Measurements from ENCODE around the gene AATK.

AATK gene

GRCh38 chr17:81116704-81117103 is 49.3 kb downstream of the AATK start:
- in situ Hi-C loops (cut with HindIII; ENCODE audit: low sequenced_read_pairs): no loop called here

- in situ Hi-C loops (cut with HindIII; ENCODE audit: low sequenced_read_pairs): no loop called here
Observed at GRCh38 chr17:81115749-81116464, 50.1 kb downstream of the AATK start.

GRCh38 chr17:81115219-81115618 is 50.8 kb downstream of the AATK start:
- in situ Hi-C loops (cut with HindIII; ENCODE audit: low sequenced_read_pairs): no loop called here

GRCh38 chr17:81114351-81115093 is 51.5 kb downstream of the AATK start:
- in situ Hi-C loops (cut with HindIII; ENCODE audit: low sequenced_read_pairs): no loop called here

- in situ Hi-C loops (cut with HindIII; ENCODE audit: low sequenced_read_pairs): no loop called here
Observed at GRCh38 chr17:81113158-81113724, 52.8 kb downstream of the AATK start.

GRCh38 chr17:81112450-81112849 is 53.6 kb downstream of the AATK start:
- in situ Hi-C loops (cut with HindIII; ENCODE audit: low sequenced_read_pairs): no loop called here

- in situ Hi-C loops (cut with HindIII; ENCODE audit: low sequenced_read_pairs): no loop called here
Observed at GRCh38 chr17:81111066-81111465, 55.0 kb downstream of the AATK start.

- in situ Hi-C loops (cut with HindIII; ENCODE audit: low sequenced_read_pairs): no loop called here
Observed at GRCh38 chr17:81110488-81111040, 55.5 kb downstream of the AATK start.

GRCh38 chr17:81109957-81110356 is 56.1 kb downstream of the AATK start:
- in situ Hi-C loops (cut with HindIII; ENCODE audit: low sequenced_read_pairs): no loop called here

GRCh38 chr17:81108220-81108619 is 57.8 kb downstream of the AATK start:
- in situ Hi-C loops (cut with HindIII; ENCODE audit: low sequenced_read_pairs): no loop called here

GRCh38 chr17:81106716-81107115 is 59.3 kb downstream of the AATK start:
- in situ Hi-C loops (cut with HindIII; ENCODE audit: low sequenced_read_pairs): no loop called here

- in situ Hi-C loops (cut with HindIII; ENCODE audit: low sequenced_read_pairs): no loop called here
Observed at GRCh38 chr17:81103379-81103778, 62.6 kb downstream of the AATK start.

GRCh38 chr17:81102869-81103268 is 63.2 kb downstream of the AATK start:
- in situ Hi-C loops (cut with HindIII; ENCODE audit: low sequenced_read_pairs): no loop called here

GRCh38 chr17:81102352-81102751 is 63.7 kb downstream of the AATK start:
- in situ Hi-C loops (cut with HindIII; ENCODE audit: low sequenced_read_pairs): no loop called here

- in situ Hi-C loops (cut with HindIII; ENCODE audit: low sequenced_read_pairs): no loop called here
Observed at GRCh38 chr17:81101614-81102306, 64.3 kb downstream of the AATK start.

- in situ Hi-C loops (cut with HindIII; ENCODE audit: low sequenced_read_pairs): no loop called here
Observed at GRCh38 chr17:81100668-81101067, 65.4 kb downstream of the AATK start.

- in situ Hi-C loops (cut with HindIII; ENCODE audit: low sequenced_read_pairs): no loop called here
Observed at GRCh38 chr17:81099888-81100287, 66.1 kb downstream of the AATK start.

GRCh38 chr17:81097943-81098308 is 68.1 kb downstream of the AATK start:
- in situ Hi-C loops (cut with HindIII; ENCODE audit: low sequenced_read_pairs): no loop called here

GRCh38 chr17:81097134-81097942 is 68.7 kb downstream of the AATK start:
- in situ Hi-C loops (cut with HindIII; ENCODE audit: low sequenced_read_pairs): no loop called here

- in situ Hi-C loops (cut with HindIII; ENCODE audit: low sequenced_read_pairs): no loop called here
Observed at GRCh38 chr17:81096741-81097133, 69.3 kb downstream of the AATK start.

Data from DLD1 (cell line).